ENCODE data around the gene GAB2. TPM values are rescaled to one million over a fixed set of nuclear protein-coding genes. Genes with fewer than 3 reads are reported as not detected.

GAB2 gene
- total RNA-seq, 4 donors from 2014 or later, result 39.6 to 57.3 (median 46.6) TPM

GRCh38 chr11:78414321-78415051 lies 3.1 kb downstream of the GAB2 start:
- 82 to 86% methylated on average over 14 of the region's 14 CpGs for WGBS, 2 donors
- Histone ChIP-seq H3K4me1 (peaks cover 0 to 28% (median 12%) of the 10 kb centered on the region in 4 donors), H3K27me3 (no peaks in the 10 kb centered on the region), H3K4me3 (no peak overlapping the region), H3K36me3 (peaks cover 0 to 16% (median 0%) of the 10 kb centered on the region in 3 donors), H3K27ac (peak overlapping the region in 2 of 4 donors; percentile 94 to 100), H3K9me3 (peaks cover 0 to 18% (median 4%) of the 10 kb centered on the region in 4 donors)
- DNase-seq (ENCODE audit: low spot score in 2 of 2), result no peak
- no peak for TF ChIP-seq POLR2A (IDR thresholded peaks at IDR 0.05)
- TF ChIP-seq EP300 (IDR thresholded peaks at IDR 0.05), result no peak
- TF ChIP-seq CTCF (IDR thresholded peaks at IDR 0.05), result peak; percentile 42 to 60 (median 47)

- Histone ChIP-seq H3K27ac (no peak overlapping the region), H3K4me3 (no peak overlapping the region), H3K36me3 (peaks cover 0 to 28% (median 0%) of the 10 kb centered on the region in 3 donors), H3K4me1 (peaks cover 0 to 9% (median 4%) of the 10 kb centered on the region in 4 donors), H3K9me3 (peaks cover 0 to 32% (median 5%) of the 10 kb centered on the region in 4 donors), H3K27me3 (no peaks in the 10 kb centered on the region)
- no peak for DNase-seq (ENCODE audit: low spot score in 2 of 2)
- 98% methylated on average over 3 of the region's 3 CpGs for WGBS, 2 donors
- TF ChIP-seq POLR2A (IDR thresholded peaks at IDR 0.05) (no peak), CTCF (IDR thresholded peaks at IDR 0.05) (no peak), EP300 (IDR thresholded peaks at IDR 0.05) (no peak)
Measured at GRCh38 chr11:78408619-78409018, 9.0 kb downstream of the GAB2 start.

GRCh38 chr11:78406568-78407196 lies 10.9 kb downstream of the GAB2 start:
- TF ChIP-seq EP300 (IDR thresholded peaks at IDR 0.05), result no peak
- TF ChIP-seq POLR2A (IDR thresholded peaks at IDR 0.05), result no peak
- no peak for TF ChIP-seq CTCF (IDR thresholded peaks at IDR 0.05)
- 84 to 88% methylated on average over 3 of the region's 3 CpGs for WGBS, 2 donors
- Histone ChIP-seq H3K9me3 (peaks cover 0 to 32% (median 5%) of the 10 kb centered on the region in 4 donors), H3K27ac (no peak overlapping the region), H3K4me3 (no peak overlapping the region), H3K4me1 (peaks cover 0 to 9% (median 4%) of the 10 kb centered on the region in 4 donors), H3K27me3 (no peaks in the 10 kb centered on the region), H3K36me3 (peaks cover 0 to 28% (median 0%) of the 10 kb centered on the region in 3 donors)
- no peak for DNase-seq (ENCODE audit: low spot score in 2 of 2)

- TF ChIP-seq CTCF (IDR thresholded peaks at IDR 0.05) (no peak), EP300 (IDR thresholded peaks at IDR 0.05) (no peak), POLR2A (IDR thresholded peaks at IDR 0.05) (no peak)
- Histone ChIP-seq H3K9me3 (peaks cover 0 to 27% (median 5%) of the 10 kb centered on the region in 4 donors), H3K27me3 (no peaks in the 10 kb centered on the region), H3K27ac (no peak overlapping the region), H3K4me3 (no peak overlapping the region), H3K36me3 (peaks cover 0 to 26% (median 0%) of the 10 kb centered on the region in 3 donors), H3K4me1 (peaks cover 0 to 9% (median 4%) of the 10 kb centered on the region in 4 donors)
- WGBS, 2 donors, result 81 to 94% methylated on average over 2 of the region's 2 CpGs
- DNase-seq (ENCODE audit: low spot score in 2 of 2), result no peak
Measured at GRCh38 chr11:78405805-78406204, 11.8 kb downstream of the GAB2 start.

GRCh38 chr11:78403781-78404180 lies 13.8 kb downstream of the GAB2 start:
- no peak for TF ChIP-seq POLR2A (IDR thresholded peaks at IDR 0.05)
- no peak for TF ChIP-seq EP300 (IDR thresholded peaks at IDR 0.05)
- no peak for TF ChIP-seq CTCF (IDR thresholded peaks at IDR 0.05)
- WGBS, 2 donors, result 39 to 57% methylated on average over 2 of the region's 2 CpGs
- H3K27me3 ChIP-seq, result no peaks in the 10 kb centered on the region

More at GRCh38 chr11:78403781-78404180, 13.8 kb downstream of the GAB2 start:
- Histone ChIP-seq H3K27ac (no peak overlapping the region), H3K36me3 (peaks cover 0 to 6% (median 0%) of the 10 kb centered on the region in 3 donors), H3K9me3 (peaks cover 0 to 8% (median 0%) of the 10 kb centered on the region in 4 donors), H3K4me1 (peaks cover 0 to 16% (median 5%) of the 10 kb centered on the region in 4 donors), H3K4me3 (no peak overlapping the region)
- no peak for DNase-seq (ENCODE audit: low spot score in 2 of 2)

Measured in tibial nerve (tissue), 4 donors.